Measurements from ENCODE around the gene SLFN12L.
A peak's percentile ranks its signal among the peaks of the same experiment; 100 is the strongest.
"Not testable (repeated sequence)": the region's sequence is repeated elsewhere in the genome, so short reads cannot be mapped to it uniquely, and the experiment has no call there.

SLFN12L gene

GRCh38 chr17:35554668-35555067 lies 17.2 kb upstream of the SLFN12L start:
- DNase-seq (ENCODE audit: low spot score in 2 of 2) (no peak), ATAC-seq (peak; percentile 100)
- H3K36me3 Mint-ChIP-seq, result no peaks in the 10 kb centered on the region
- no peak overlapping the region for H3K4me3 Mint-ChIP-seq
- no peaks in the 10 kb centered on the region for H3K9me3 Mint-ChIP-seq
- no peaks in the 10 kb centered on the region for H3K4me1 Mint-ChIP-seq
- no peak overlapping the region for H3K27ac Mint-ChIP-seq

- Mint-ChIP-seq H3K36me3 (no peaks in the 10 kb centered on the region), H3K4me1 (peaks cover 8% of the 10 kb centered on the region), H3K4me3 (no peak overlapping the region), H3K27ac (no peak overlapping the region), H3K9me3 (no peaks in the 10 kb centered on the region)
- ATAC-seq (no peak), DNase-seq (ENCODE audit: low spot score in 2 of 2) (no peak)
Measured at GRCh38 chr17:35553310-35553709, 15.8 kb upstream of the SLFN12L start.

- no peaks in the 10 kb centered on the region for H3K9me3 Mint-ChIP-seq
- ATAC-seq (peak; percentile 66), DNase-seq (ENCODE audit: low spot score in 2 of 2) (no peak)
- H3K4me1 Mint-ChIP-seq, result peaks cover 29% of the 10 kb centered on the region
- H3K4me3 Mint-ChIP-seq, result no peak overlapping the region
- H3K27ac Mint-ChIP-seq, result no peak overlapping the region
- H3K36me3 Mint-ChIP-seq, result no peaks in the 10 kb centered on the region
Measured at GRCh38 chr17:35548978-35549377, 11.5 kb upstream of the SLFN12L start.

GRCh38 chr17:35548208-35548810 lies 10.8 kb upstream of the SLFN12L start:
- Mint-ChIP-seq H3K4me1 (peaks cover 29% of the 10 kb centered on the region), H3K4me3 (no peak overlapping the region), H3K27ac (no peak overlapping the region), H3K36me3 (no peaks in the 10 kb centered on the region), H3K9me3 (no peaks in the 10 kb centered on the region)
- ATAC-seq, result no peak
- DNase-seq (ENCODE audit: low spot score in 2 of 2), result no peak

- Mint-ChIP-seq H3K4me1 (peaks cover 29% of the 10 kb centered on the region), H3K9me3 (no peaks in the 10 kb centered on the region), H3K4me3 (no peak overlapping the region), H3K36me3 (no peaks in the 10 kb centered on the region), H3K27ac (no peak overlapping the region)
- DNase-seq (ENCODE audit: low spot score in 2 of 2), result no peak
- ATAC-seq, result no peak
Measured at GRCh38 chr17:35546487-35546886, 9.0 kb upstream of the SLFN12L start.

- Mint-ChIP-seq H3K9me3 (no peaks in the 10 kb centered on the region), H3K4me3 (no peak overlapping the region), H3K27ac (no peak overlapping the region), H3K4me1 (peaks cover 39% of the 10 kb centered on the region), H3K36me3 (no peaks in the 10 kb centered on the region)
- ATAC-seq (no peak), DNase-seq (ENCODE audit: low spot score in 2 of 2) (no peak)
Measured at GRCh38 chr17:35545150-35545549, 7.7 kb upstream of the SLFN12L start.

GRCh38 chr17:35543856-35544255 lies 6.4 kb upstream of the SLFN12L start:
- DNase-seq (ENCODE audit: low spot score in 2 of 2), result no peak
- peaks cover 5% of the 10 kb centered on the region for H3K36me3 Mint-ChIP-seq
- no peak for ATAC-seq
- no peaks in the 10 kb centered on the region for H3K9me3 Mint-ChIP-seq
- H3K27ac Mint-ChIP-seq, result no peak overlapping the region
- no peak overlapping the region for H3K4me3 Mint-ChIP-seq
- peaks cover 47% of the 10 kb centered on the region for H3K4me1 Mint-ChIP-seq

- Mint-ChIP-seq H3K36me3 (peaks cover 6% of the 10 kb centered on the region), H3K4me1 (peaks cover 50% of the 10 kb centered on the region), H3K27ac (no peak overlapping the region), H3K4me3 (no peak overlapping the region), H3K9me3 (no peaks in the 10 kb centered on the region)
- ATAC-seq (no peak), DNase-seq (ENCODE audit: low spot score in 2 of 2) (no peak)
Measured at GRCh38 chr17:35542990-35543389, 5.5 kb upstream of the SLFN12L start.

GRCh38 chr17:35541434-35541833 lies 4.0 kb upstream of the SLFN12L start:
- DNase-seq (ENCODE audit: low spot score in 2 of 2) (no peak), ATAC-seq (no peak)
- peaks cover 44% of the 10 kb centered on the region for H3K4me1 Mint-ChIP-seq
- H3K9me3 Mint-ChIP-seq, result no peaks in the 10 kb centered on the region
- peak overlapping the region; percentile 97 for H3K27ac Mint-ChIP-seq
- H3K36me3 Mint-ChIP-seq, result peaks cover 22% of the 10 kb centered on the region
- H3K4me3 Mint-ChIP-seq, result peak overlapping the region; percentile 70

GRCh38 chr17:35540589-35541404 lies 3.3 kb upstream of the SLFN12L start:
- H3K27ac Mint-ChIP-seq, result peak overlapping the region; percentile 97
- H3K4me1 Mint-ChIP-seq, result peaks cover 42% of the 10 kb centered on the region
- peaks cover 28% of the 10 kb centered on the region for H3K36me3 Mint-ChIP-seq
- DNase-seq (ENCODE audit: low spot score in 2 of 2) (peak in 1 of 2 donors; percentile 75), ATAC-seq (peak; percentile 51)
- H3K9me3 Mint-ChIP-seq, result no peaks in the 10 kb centered on the region
- H3K4me3 Mint-ChIP-seq, result peak overlapping the region; percentile 70

- Mint-ChIP-seq H3K27ac (peak overlapping the region; percentile 97), H3K4me3 (peak overlapping the region; percentile 70), H3K9me3 (no peaks in the 10 kb centered on the region), H3K4me1 (peaks cover 35% of the 10 kb centered on the region), H3K36me3 (peaks cover 40% of the 10 kb centered on the region)
- ATAC-seq (no peak), DNase-seq (ENCODE audit: low spot score in 2 of 2) (no peak)
Measured at GRCh38 chr17:35539659-35540026, 2.2 kb upstream of the SLFN12L start.

GRCh38 chr17:35536664-35537171 lies 760 bp downstream of the SLFN12L start:
- DNase-seq (ENCODE audit: low spot score in 2 of 2), result peak in 1 of 2 donors; percentile 65
- Mint-ChIP-seq H3K36me3 (peaks cover 65% of the 10 kb centered on the region), H3K4me3 (peak overlapping the region; percentile 70), H3K9me3 (no peaks in the 10 kb centered on the region), H3K4me1 (peaks cover 48% of the 10 kb centered on the region), H3K27ac (peak overlapping the region; percentile 97)
- ATAC-seq, result peak; percentile 42

- not testable (repeated sequence) for ATAC-seq, H3K9me3 Mint-ChIP-seq
- peak in 1 of 2 donors; percentile 58 for DNase-seq (ENCODE audit: low spot score in 2 of 2)
- Mint-ChIP-seq H3K4me1 (peaks cover 48% of the 10 kb centered on the region), H3K27ac (peak overlapping the region; percentile 97), H3K4me3 (peak overlapping the region; percentile 70), H3K36me3 (peaks cover 78% of the 10 kb centered on the region)
Measured at GRCh38 chr17:35535406-35535805, 2.1 kb downstream of the SLFN12L start.

- DNase-seq (ENCODE audit: low spot score in 2 of 2), result no peak
- no peak for ATAC-seq
- H3K4me3 Mint-ChIP-seq, result peak overlapping the region; percentile 70
- peak overlapping the region; percentile 97 for H3K27ac Mint-ChIP-seq
- H3K9me3 Mint-ChIP-seq, result no peaks in the 10 kb centered on the region
- peaks cover 47% of the 10 kb centered on the region for H3K4me1 Mint-ChIP-seq
- peaks cover 84% of the 10 kb centered on the region for H3K36me3 Mint-ChIP-seq
Measured at GRCh38 chr17:35534576-35535093, 2.8 kb downstream of the SLFN12L start.

GRCh38 chr17:35531160-35531559 lies 6.3 kb downstream of the SLFN12L start:
- H3K36me3 Mint-ChIP-seq, result peaks cover 88% of the 10 kb centered on the region
- no peak for DNase-seq (ENCODE audit: low spot score in 2 of 2)
- peaks cover 62% of the 10 kb centered on the region for H3K4me1 Mint-ChIP-seq
- H3K27ac Mint-ChIP-seq, result peak overlapping the region; percentile 97
- peak overlapping the region; percentile 70 for H3K4me3 Mint-ChIP-seq
- peak; percentile 54 for ATAC-seq
- H3K9me3 Mint-ChIP-seq, result no peaks in the 10 kb centered on the region

- DNase-seq (ENCODE audit: low spot score in 2 of 2) (no peak), ATAC-seq (peak; percentile 89)
- peaks cover 76% of the 10 kb centered on the region for H3K36me3 Mint-ChIP-seq
- H3K4me3 Mint-ChIP-seq, result peak overlapping the region; percentile 70
- peaks cover 75% of the 10 kb centered on the region for H3K4me1 Mint-ChIP-seq
- peak overlapping the region; percentile 97 for H3K27ac Mint-ChIP-seq
- H3K9me3 Mint-ChIP-seq, result no peaks in the 10 kb centered on the region
Measured at GRCh38 chr17:35529866-35530265, 7.6 kb downstream of the SLFN12L start.
